NCI-H2171 treated with DMSO at 0.1 percent for 48 hours (cell line): ENCODE data around the gene PGD.
"Not testable (repeated sequence)": the region's sequence is repeated elsewhere in the genome, so short reads cannot be mapped to it uniquely, and the experiment has no call there.

Source experiments
- DNase-seq: peaks from one replicate; lab custom pipeline; 2025; lab: John Stamatoyannopoulos, UW

PGD gene

DNA sequence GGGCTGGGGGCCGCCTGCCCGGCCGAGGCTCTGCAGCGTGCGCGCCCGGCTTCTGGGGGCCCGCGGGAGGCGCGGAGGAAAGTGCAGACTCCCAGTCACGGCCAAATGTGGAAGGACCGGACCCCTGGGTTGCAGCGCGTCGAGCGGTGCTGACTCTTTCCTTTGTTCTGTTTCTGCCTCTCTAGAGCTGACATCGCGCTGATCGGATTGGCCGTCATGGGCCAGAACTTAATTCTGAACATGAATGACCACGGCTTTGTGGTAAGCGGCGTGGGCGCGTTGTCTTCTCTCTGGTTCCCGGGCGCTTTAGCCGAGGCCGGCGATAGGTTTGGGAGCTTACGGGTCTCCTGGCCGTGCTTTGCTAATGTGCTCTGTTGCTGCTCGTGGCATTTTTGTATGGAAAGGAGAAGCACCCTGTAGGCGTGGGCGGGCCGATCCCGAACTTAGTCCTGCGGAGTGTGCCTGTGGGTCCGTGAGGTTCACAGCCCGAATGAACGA, 629 bp downstream of the PGD start:
- no peak for DNase-seq

DNA sequence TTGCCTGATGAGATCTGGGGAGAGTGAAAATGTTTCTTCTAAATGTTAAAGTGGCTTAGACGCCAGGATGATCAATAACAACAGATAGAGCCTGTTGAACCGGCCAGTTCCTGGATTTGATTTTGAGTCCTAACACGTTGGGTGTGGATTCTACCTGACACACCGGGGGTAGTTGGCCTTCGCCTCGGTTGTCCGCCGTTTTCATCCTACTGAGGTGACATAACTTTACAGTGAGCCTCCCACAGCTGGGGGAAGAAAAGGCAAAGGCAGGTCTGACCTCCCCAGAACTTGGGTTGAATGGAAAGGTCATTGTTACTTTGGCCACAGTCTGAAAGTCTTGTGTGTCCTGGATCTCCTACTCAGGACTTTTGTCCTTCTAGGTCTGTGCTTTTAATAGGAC, 1.1 kb downstream of the PGD start:
- DNase-seq, result no peak

DNA sequence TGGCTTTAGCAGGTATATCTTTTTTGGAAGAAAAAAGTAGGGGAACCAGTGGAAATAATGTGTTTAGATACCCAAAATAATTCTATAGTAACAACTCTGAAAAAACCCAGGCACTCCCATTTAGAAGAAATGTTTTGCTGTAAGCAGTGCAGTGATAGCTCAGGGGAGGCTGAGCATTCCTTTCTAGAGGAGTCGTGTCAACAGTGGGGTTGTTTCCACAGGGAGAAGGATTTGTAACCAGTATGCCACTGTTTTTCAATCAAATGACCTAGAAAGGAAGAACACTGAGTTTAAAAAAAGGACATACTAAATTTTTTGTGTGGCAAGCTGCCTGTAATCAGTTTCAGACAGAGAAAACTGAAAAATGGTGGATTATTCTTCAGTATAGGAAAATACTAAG, 2.4 kb downstream of the PGD start:
- no peak for DNase-seq

DNA sequence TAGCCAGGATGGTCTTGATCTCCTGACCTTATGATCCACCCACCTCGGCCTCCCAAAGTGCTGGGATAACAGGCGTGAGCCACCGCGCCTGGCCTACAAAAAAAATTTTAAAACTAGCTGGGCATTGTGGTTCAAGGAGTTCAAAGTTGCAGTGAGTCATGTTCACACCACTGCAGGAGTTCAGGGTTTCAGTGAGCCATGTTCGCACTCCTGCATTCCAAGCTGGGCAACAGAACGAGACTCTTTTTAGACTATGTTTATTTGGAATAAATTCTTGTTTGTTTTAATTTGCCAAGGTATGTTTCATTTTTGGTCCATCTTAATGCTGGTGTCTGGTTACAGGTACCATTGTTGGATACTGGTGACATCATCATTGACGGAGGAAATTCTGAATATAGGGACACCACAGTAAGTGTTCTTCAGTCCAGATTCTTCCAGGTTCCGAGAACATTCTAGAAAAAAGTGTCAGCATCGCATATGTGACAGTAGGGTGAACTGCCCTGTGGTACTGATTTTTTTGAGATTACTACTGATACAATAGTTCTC, 3.9 kb downstream of the PGD start:
- no peak for DNase-seq

DNA sequence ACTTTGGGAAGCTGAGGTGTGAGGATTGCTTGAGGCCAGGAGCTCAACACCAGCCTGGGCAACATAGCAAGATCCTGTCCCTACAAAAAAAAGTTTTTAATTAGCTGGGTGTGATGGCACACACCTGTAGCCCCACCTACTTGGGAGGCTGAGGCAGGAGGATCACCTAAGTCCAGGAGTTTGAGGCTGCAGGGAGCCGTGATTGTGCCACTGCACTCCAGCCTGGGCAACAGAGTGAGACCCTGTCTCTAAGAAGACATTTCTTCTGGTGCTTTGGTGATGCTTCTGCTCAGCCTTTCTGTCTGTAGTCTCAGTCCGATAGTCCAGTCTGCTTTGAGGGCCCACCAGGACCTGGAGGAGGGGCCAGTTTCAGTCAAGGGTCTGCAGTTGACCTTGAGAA, 8.3 kb downstream of the PGD start:
- DNase-seq, result no peak

DNA sequence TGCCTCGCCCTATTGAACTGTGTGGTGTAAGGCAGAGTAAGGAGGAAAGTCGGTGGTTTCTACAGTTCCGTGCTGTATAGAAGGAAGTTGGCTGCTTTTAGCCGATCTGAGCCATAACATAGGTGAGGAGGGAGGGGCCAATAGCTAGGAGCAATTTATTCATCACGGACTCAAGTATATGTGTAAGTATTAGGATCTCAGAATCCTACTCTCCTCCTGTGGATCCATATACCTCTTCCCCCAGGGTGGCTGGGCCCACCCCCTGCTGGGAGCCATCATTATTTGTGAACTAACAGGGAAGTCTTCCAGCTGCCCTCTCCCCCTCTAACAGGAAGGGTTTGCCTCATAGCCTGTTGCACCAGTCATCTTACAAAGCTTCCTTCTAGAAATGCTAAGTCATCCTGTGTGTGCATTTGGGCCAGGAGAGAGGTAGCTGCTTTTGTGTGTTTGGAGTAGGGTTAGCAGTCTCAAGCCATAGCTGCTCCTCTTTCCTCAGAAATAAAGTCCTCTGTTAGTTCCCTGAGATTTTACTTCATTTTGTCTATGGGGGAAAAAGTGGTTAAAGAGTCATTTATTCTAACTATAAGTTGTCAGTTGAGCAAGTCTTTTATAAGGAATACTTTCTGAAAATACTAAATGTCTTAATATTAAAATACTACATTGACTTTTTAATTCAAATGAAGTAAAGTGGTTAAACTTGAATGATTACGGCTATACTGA, 16.5 kb downstream of the PGD start:
- DNase-seq, result no peak

DNA sequence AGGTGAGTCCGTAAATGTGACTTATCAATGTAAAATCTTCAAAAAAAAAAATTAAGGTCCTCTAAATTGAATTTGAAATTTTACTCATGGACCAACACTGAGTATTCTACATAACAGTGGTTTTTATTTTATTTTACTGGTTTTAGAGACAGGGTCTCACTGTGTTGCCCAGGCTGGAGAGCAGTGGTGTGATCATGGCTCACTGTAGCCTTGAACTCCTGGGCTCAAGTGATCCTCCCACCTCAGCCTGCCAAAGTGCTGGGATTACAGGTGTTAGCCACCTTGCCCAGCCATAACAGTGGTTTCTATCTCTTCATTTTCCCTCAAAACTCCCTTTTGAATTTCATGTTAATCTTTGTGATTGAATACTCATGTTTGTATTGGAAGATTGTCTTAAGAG, 17.1 kb downstream of the PGD start:
- DNase-seq, result not testable (repeated sequence)

DNA sequence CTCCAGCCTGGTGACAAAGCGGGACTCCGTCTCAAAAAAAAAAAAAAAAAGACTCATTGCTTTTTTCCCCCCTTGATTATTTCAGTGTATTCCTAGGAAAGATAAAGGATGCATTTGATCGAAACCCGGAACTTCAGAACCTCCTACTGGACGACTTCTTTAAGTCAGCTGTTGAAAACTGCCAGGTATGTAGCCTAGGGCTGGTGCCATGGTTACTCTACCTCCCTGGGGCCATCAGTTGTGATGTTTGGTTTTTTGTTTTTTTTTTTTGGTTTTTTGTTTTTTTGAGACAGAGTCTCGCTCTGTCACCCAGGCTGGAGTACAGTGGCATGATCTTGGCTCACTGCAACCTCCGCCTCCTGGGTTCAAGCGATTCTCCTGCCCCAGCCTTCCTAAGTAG, 19.9 kb downstream of the PGD start:
- DNase-seq, result not testable (repeated sequence)

DNA sequence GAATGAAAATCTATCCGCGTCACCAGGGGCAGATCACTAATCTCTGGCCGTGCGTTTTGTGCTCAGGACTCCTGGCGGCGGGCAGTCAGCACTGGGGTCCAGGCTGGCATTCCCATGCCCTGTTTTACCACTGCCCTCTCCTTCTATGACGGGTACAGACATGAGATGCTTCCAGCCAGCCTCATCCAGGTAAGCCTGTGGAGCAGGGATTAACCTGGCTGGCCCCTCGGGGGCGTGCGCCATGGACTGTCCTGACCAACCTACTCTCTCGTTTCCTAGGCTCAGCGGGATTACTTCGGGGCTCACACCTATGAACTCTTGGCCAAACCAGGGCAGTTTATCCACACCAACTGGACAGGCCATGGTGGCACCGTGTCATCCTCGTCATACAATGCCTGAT, 20.5 kb downstream of the PGD start:
- no peak for DNase-seq

DNA sequence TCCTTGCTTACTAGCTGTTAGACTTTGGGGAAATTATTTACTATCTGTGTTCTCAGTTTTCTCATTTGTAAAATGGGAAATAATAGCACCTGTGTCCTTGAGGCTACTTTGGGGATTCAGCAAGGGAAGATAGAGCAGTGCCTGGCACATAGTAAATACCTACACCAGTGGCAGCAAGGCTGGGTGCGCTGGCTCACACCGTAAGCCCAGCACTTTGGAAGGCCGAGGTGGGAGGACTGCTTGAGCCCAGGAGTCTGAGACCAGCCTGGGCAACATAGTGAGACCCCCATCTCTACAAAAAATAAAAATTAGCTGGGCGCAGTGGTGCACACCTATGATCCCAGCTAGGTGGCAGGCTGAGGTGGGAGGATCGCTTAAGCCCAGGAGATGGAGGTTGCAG, 22.8 kb downstream of the PGD start:
- no peak for DNase-seq

DNA sequence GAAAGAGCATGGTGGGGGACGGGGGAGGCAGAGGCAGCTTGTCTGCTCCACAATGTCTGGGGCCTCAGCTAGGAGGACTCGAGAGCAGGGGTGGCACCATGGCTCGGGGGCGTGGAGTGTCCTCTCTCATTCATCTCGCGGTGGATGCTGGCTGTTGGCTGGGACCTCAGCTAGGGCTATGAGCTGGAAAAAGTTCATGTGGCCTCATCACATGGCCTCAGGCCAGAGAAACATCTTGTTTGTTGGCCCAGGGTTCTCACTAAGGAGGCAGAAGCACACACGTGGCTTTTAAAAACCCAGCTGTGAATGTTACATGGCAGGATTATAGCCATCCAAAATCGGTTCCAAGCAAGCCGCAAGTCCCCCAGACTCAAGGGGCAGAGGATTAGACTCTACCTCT, 25.2 kb downstream of the PGD start:
- DNase-seq, result no peak

DNA sequence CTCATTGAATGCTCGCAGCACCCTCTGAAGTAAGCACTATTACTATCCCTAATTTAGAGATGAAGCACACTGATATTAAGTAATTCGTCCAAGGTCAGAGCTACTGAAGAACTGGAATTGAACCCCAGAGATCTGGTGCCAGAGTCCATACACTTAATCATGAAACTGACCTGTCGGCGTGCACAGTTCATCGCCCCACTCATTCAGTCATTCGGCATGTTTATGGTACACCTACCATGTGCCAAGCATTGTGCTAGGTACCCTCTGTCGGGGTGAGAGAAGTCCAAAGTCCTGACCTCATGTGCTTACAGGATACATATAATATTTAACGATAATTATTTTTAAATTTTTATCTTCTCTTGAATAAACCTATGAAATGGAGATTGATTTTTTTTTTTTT, 25.8 kb downstream of the PGD start:
- DNase-seq, result no peak

DNA sequence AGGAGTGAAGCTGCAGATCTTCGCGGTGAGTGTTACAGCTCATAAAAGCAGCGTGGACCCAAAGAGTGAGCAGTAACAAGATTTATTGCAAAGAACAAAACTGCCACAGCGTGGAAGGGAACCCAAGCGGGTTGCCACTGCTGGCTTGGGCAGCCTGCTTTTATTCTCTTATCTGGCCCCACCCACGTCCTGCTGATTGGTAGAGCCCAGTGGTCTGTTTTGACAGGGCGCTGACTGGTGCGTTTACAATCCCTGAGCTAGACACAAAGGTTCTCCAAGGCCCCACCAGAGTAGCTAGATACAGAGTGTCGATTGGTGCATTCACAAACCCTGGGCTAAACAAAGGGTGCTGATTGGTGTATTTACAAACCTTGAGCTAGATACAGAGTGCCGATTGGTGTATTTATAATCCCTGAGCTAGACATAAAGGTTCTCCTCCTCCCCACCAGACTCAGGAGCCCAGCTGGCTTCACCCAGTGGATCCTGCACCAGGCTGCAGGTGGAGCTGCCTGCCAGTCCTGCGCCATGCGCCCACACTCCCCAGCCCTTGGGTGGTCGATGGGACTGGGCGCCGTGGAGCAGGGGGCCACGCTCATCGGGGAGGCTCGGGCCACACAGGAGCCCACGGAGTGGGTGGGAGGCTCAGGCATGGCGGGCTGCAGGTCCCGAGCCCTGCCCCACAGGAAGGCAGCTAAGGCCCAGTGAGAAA, 27.1 kb downstream of the PGD start:
- not testable (repeated sequence) for DNase-seq

DNA sequence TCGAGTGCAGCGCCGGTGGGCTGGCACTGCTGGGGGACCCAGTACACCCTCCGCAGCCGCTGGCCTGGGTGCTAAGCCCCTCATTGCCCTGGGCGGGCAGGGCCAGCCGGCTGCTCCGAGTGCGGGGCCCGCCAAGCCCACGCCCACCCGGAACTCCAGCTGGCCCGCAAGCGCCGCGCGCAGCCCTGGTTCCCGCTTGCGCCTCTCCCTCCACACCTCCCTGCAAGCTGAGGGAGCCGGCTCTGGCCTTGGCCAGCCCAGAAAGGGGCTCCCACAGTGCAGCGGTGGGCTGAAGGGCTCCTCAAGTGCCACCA, 27.6 kb downstream of the PGD start:
- not testable (repeated sequence) for DNase-seq

DNA sequence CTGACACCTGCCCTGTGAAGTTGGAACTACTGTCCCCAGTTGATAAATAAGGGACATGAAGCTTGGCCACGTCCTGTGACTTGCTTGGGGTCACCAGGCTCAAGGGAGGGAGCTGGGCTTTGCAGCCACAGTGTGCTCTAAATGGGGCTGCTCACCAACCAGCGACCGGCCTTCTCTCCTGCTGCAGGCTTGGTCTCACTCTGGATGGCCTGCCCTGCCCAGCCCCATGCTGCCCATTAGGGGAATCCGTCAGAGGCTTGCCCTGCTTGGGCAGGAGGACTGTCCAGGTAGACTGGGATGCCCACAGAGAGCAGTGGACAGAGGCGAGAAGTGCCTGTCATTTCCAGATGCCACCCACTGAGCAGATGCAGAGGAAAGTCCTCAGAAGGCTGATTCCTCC, 30.1 kb downstream of the PGD start:
- DNase-seq, result no peak

DNA sequence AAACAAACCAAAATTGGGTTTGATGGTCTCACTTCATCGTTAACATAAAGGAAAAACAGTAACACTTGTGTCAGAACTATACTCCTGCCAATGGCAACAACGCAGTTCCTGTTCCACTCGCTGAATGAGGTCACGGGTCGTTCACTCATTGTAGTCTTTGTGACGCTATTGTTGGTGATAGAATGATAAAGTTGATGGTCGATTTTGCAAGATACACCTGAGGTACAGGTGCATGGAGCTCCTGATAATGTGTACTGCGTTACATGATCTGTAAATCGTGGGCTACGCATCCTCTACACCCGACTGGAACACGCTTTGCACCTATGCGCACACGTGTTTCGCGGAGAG, 31.0 kb downstream of the PGD start:
- DNase-seq, result no peak

DNA sequence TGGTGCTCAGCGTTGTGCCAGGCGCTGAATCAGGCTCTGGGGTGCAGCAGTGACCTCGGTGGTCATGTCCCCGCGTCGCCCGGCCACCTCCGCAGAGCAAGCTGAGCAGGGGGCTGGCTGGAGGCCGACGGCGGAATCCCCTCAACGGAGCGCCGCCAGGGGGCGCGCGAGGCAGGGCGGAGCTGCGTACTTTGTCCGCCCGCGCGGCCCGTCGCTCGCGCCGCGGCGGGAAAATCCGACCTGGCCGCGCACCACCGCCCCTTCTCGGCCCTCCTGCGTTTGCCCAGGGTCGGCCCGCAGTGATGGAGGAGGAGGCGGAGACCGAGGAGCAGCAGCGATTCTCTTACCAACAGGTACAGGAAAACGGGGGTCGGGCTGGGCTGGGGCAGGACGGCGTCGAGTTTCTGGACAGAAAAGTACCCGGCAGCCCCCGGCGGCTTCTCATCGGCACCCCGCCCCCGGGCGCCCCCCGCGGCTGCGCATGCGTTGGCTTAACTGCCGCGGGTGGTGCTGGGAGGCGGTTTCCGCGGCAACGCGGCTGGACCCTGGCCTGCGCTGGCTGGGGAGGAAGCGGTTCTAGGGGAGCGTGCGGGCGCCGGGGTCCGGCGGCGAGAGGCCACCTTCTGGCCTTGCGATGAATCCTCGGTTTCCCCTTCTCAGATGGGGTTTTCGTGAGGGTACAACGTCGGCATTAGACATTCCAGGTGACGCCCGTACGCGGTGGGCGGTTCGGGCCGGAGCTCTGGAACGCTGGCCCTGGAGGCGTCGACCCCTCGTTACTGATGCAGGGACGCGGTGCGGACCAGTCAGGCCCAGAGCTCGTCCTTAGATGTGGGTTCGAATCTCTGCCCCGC, 31.6 kb downstream of the PGD start, which contains the start of gene CENPS:
Gene CENPS (plus strand): TSS at position 218 of the 854 bp plus-strand sequence. CDS start 85 bp downstream, at position 303.
- DNase-seq, result peak; percentile 81

DNA sequence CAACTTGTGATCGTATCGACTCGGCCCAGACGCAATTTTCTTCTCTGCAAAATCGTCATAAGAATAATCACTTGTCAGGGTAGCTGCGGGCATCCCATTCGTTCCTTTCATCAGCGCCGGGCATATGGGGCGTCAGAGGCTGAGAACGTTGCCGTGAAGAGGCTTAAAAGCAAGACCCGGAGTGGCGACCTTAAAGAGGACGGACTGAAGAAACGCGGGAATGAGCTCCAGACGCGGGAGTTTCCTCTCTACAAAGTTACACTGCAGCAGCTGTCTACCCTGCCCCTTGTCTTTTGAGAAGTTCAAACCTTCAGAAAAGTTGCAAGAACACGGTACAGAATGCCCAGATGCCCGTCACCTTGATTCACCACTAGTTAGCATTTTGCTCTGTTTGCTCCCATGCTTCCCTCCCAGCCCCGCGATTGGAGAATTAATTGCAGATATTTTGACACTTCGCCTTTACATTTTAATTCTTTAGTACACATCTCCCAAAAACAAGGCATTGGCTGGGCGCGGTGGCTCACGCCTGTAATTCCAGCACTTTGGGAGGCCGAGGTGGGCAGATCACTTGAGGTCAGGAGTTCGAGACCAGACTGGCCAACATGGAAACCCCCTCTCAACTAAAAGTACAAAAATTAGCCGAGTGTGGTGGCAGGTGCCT, 32.3 kb downstream of the PGD start:
- DNase-seq, result no peak

DNA sequence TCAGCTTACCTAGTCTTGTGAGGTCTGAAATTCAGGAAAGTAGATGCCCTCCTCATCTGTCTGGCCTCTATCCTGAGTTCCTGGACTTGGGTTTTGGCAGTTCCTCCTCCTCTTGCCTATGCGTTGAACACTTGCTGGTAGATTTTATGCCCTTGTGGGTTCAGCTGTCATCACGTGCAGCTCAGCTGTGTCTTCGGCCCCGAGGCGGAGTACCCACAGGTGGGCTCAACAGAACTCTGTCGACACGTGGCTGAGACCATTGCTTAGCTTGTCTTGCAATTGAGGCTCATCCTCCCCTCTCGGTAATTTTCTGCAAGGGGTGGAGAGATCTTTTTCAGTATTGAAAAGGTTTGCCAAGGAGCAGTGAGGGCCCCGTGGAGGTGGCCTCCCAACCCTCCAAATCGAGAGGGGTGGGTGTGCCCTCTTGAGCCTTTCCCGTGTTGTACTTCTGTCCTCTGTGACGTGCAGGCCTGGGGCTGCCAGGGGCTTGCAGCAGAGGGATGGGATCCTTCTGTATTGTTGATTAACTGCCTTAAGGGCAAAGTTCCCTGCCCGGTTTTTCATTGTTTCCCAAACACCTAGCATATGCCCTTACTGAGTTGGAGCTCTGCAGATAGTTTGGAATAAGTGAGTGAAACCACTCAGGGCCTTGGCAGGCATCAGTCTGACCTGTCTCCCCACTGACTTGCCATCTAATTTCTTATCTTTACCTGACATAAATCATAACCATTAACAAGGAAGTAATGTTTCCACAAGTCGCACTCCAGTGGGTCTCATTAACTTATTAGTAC, 34.2 kb downstream of the PGD start:
- DNase-seq, result no peak

DNA sequence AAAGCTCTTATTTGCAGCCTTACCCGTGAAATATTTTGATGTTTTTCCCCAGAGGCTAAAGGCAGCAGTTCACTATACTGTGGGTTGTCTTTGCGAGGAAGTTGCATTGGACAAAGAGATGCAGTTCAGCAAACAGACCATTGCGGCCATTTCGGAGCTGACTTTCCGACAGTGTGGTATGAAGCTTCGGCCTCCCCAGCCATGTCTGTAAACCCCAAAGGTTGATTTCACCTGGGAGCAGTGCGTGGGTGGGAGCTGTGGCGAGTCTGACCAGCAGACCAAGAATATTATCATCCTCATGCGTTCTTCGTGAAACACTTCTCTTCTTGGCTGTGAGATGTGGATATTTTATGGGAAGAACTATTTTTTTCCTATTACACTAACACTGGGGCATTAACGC, 34.9 kb downstream of the PGD start:
- no peak for DNase-seq

DNA sequence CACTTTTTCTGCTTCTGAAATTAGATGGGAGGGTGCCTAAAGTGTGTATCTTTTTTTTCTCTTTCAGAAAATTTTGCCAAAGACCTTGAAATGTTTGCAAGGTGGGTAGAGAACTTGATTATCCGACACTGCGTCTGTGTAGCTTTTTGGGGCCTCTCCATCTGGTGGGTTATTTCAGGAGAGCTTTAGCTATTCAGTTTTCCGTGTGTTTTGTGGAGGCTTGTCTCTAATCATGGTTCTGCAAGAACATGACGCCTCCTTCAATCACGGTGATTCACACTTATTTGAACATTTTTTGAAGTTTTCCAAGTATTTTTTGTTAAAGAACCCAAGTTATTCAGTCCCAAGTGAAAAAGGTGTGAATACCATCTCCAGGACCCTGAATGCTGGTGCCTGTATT, 35.7 kb downstream of the PGD start:
- no peak for DNase-seq
